ENCODE measurements around the gene TMEM209.

DNA sequence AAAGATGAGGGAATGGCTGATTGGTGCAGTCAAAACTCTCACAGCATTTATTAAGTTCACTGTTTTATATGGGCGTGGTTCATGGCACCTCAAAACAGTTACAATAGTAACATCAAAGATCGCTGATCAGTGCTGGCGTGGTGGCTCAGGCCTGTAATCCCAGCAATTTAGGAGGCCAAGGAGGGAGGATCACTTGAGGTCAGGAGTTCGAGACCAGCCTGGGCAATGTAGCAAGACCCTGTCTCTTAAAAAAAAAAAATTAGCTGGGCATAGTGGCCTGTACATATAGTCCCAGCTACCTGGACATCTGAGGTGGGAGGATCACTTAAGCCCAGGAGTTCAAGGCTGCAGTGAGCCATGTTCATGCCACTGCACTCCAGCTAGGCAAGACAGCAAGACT lies 86.4 kb downstream of the TMEM209 start:
- no peak for TF ChIP-seq POLR2A (IDR thresholded peaks at IDR 0.05)
- TF ChIP-seq, protein P1, sequence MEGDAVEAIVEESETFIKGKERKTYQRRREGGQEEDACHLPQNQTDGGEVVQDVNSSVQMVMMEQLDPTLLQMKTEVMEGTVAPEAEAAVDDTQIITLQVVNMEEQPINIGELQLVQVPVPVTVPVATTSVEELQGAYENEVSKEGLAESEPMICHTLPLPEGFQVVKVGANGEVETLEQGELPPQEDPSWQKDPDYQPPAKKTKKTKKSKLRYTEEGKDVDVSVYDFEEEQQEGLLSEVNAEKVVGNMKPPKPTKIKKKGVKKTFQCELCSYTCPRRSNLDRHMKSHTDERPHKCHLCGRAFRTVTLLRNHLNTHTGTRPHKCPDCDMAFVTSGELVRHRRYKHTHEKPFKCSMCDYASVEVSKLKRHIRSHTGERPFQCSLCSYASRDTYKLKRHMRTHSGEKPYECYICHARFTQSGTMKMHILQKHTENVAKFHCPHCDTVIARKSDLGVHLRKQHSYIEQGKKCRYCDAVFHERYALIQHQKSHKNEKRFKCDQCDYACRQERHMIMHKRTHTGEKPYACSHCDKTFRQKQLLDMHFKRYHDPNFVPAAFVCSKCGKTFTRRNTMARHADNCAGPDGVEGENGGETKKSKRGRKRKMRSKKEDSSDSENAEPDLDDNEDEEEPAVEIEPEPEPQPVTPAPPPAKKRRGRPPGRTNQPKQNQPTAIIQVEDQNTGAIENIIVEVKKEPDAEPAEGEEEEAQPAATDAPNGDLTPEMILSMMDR (IDR thresholded peaks at IDR 0.05) = no peak

Data from vagina (tissue), 2 donors.